Astrocyte (in vitro differentiated cells and primary cell): ENCODE measurements around the gene DHX35. TPM values are rescaled to one million over a fixed set of nuclear protein-coding genes. Genes with fewer than 3 reads are reported as not detected.

Source experiments
- DNase-seq: peaks from one replicate; pipeline ENCODE4 v3.0.0-alpha.2; 2010; ENCODE audit warnings: low read depth
- FAIRE-seq: peaks from 2 replicates; lab custom pipeline; 2011; peaks lifted over from hg19 to GRCh38; lab: Jason Lieb, UNC
- H2AFZ ChIP-seq: 2 replicates; pipeline ENCODE4 v1.6.0; 2012; ENCODE audit warnings: low read depth, low read length, inconsistent platforms
- H3K27ac ChIP-seq: 2 replicates; pipeline ENCODE4 v1.5.1; 2011; ENCODE audit warnings: low read depth, low read length, inconsistent platforms
- H3K27me3 ChIP-seq: 2 replicates; pipeline ENCODE4 v1.6.0; 2011; ENCODE audit warnings: low read length, inconsistent platforms; ENCODE audit not compliant: insufficient read depth
- H3K36me3 ChIP-seq: 2 replicates; pipeline ENCODE4 v1.5.1; 2011; ENCODE audit warnings: low read length, inconsistent platforms; ENCODE audit not compliant: insufficient read depth
- H3K4me1 ChIP-seq: 2 replicates; pipeline ENCODE4 v1.5.1; 2011; ENCODE audit warnings: low read length, inconsistent platforms; ENCODE audit not compliant: insufficient read depth
- H3K4me2 ChIP-seq: 2 replicates; pipeline ENCODE4 v1.6.0; 2012; ENCODE audit warnings: low read length, inconsistent platforms
- H3K4me3 ChIP-seq: 2 replicates; pipeline ENCODE4 v1.5.1; 2011; ENCODE audit warnings: low read depth, mild to moderate bottlenecking, low read length, inconsistent platforms; ENCODE audit not compliant: insufficient read depth
- H3K79me2 ChIP-seq: 2 replicates; pipeline ENCODE4 v1.6.0; 2012; ENCODE audit warnings: mild to moderate bottlenecking, low read length, inconsistent platforms; ENCODE audit not compliant: insufficient read depth
- H3K9ac ChIP-seq: 2 replicates; pipeline ENCODE4 v1.6.0; 2012; ENCODE audit warnings: mild to moderate bottlenecking, low read length, inconsistent platforms
- H3K9me3 ChIP-seq: 2 replicates; pipeline ENCODE4 v1.5.1; 2012; ENCODE audit warnings: low read depth, mild to moderate bottlenecking, low read length, inconsistent platforms; ENCODE audit not compliant: insufficient read depth
- H4K20me1 ChIP-seq: 2 replicates; pipeline ENCODE4 v1.6.0; 2012; ENCODE audit warnings: low read length, inconsistent platforms; ENCODE audit not compliant: insufficient read depth
- H3K27ac Mint-ChIP-seq: one replicate; pipeline ENCODE4 v1.8.0; 2021; ENCODE audit warnings: mild to moderate bottlenecking, mixed read lengths; ENCODE audit not compliant: unreplicated experiment
- H3K27me3 Mint-ChIP-seq: one replicate; pipeline ENCODE4 v1.8.0; 2021; ENCODE audit warnings: low read depth, mixed read lengths; ENCODE audit not compliant: unreplicated experiment
- H3K36me3 Mint-ChIP-seq: one replicate; pipeline ENCODE4 v1.8.0; 2021; ENCODE audit warnings: low read depth, mixed read lengths; ENCODE audit not compliant: unreplicated experiment
- H3K4me1 Mint-ChIP-seq: one replicate; pipeline ENCODE4 v1.8.0; 2021; ENCODE audit warnings: low read depth, mixed read lengths; ENCODE audit not compliant: unreplicated experiment
- H3K4me3 Mint-ChIP-seq: one replicate; pipeline ENCODE4 v1.8.0; 2021; ENCODE audit warnings: mild to moderate bottlenecking, moderate library complexity, mixed read lengths; ENCODE audit not compliant: unreplicated experiment
- H3K9me3 Mint-ChIP-seq: one replicate; pipeline ENCODE4 v1.8.0; 2021; ENCODE audit warnings: mild to moderate bottlenecking, mixed read lengths; ENCODE audit not compliant: unreplicated experiment
- EZH2 ChIP-seq: IDR thresholded peaks from 2 replicates; pipeline ENCODE4 v1.6.1; 2012; ENCODE audit warnings: mild to moderate bottlenecking, low read length, inconsistent platforms; ENCODE audit not compliant: insufficient read depth
- total RNA-seq: library from RNA; stranded (reverse); gene quantifications from 2 replicates; pipeline ENCODE4 v1.2.1, GENCODE V29; 2021
- TF ChIP-seq, protein P1 (sequence below): IDR thresholded peaks from 2 replicates; pipeline ENCODE4 v1.5.1; 2011; ENCODE audit warnings: low read depth, mild to moderate bottlenecking, inconsistent platforms, low read length, moderate library complexity; ENCODE audit not compliant: insufficient read depth

DHX35 gene
- total RNA-seq, 1 donor from 2014 or later = 7.8 TPM

DNA sequence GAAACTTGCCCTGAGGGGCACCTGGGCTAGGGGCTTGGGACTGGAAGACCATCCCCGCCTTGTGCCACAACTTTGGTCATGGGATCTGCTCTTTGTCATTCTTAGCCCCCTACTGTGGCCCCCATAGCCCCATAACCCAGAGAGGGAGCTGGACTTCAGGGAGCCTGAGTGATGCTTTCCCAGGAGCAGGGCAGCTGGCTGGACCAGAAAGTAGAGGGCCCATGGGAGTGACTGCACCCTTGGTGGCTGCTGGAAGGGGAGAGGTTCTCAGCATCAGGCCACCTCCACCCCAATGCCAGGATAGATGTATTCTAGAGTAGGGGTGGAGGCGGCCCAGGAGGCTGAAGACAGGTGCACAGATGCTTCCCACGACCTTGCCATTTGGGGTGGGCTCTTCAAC lies 41.7 kb upstream of the DHX35 start:
- Mint-ChIP-seq H3K4me1 (no peaks in the 10 kb centered on the region), H3K27ac (no peak overlapping the region), H3K9me3 (peaks cover 2% of the 10 kb centered on the region), H3K27me3 (peaks cover 25% of the 10 kb centered on the region), H3K36me3 (no peaks in the 10 kb centered on the region), H3K4me3 (no peak overlapping the region)
- H3K4me2 ChIP-seq = no peak overlapping the region
- H3K4me1 ChIP-seq = no peaks in the 10 kb centered on the region
- no peaks in the 10 kb centered on the region for H4K20me1 ChIP-seq
- FAIRE-seq (no peak), DNase-seq (no peak)
- no peak overlapping the region for H3K4me3 ChIP-seq
- peaks cover 21% of the 10 kb centered on the region for H3K27me3 ChIP-seq
- TF ChIP-seq EZH2 = no peak
- TF ChIP-seq, protein P1, sequence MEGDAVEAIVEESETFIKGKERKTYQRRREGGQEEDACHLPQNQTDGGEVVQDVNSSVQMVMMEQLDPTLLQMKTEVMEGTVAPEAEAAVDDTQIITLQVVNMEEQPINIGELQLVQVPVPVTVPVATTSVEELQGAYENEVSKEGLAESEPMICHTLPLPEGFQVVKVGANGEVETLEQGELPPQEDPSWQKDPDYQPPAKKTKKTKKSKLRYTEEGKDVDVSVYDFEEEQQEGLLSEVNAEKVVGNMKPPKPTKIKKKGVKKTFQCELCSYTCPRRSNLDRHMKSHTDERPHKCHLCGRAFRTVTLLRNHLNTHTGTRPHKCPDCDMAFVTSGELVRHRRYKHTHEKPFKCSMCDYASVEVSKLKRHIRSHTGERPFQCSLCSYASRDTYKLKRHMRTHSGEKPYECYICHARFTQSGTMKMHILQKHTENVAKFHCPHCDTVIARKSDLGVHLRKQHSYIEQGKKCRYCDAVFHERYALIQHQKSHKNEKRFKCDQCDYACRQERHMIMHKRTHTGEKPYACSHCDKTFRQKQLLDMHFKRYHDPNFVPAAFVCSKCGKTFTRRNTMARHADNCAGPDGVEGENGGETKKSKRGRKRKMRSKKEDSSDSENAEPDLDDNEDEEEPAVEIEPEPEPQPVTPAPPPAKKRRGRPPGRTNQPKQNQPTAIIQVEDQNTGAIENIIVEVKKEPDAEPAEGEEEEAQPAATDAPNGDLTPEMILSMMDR = no peak
- H3K79me2 ChIP-seq = no peaks in the 10 kb centered on the region
- H2AFZ ChIP-seq = no peak overlapping the region
- H3K36me3 ChIP-seq = no peaks in the 10 kb centered on the region
- H3K9me3 ChIP-seq = no peaks in the 10 kb centered on the region
- H3K9ac ChIP-seq = no peak overlapping the region
- no peak overlapping the region for H3K27ac ChIP-seq

DNA sequence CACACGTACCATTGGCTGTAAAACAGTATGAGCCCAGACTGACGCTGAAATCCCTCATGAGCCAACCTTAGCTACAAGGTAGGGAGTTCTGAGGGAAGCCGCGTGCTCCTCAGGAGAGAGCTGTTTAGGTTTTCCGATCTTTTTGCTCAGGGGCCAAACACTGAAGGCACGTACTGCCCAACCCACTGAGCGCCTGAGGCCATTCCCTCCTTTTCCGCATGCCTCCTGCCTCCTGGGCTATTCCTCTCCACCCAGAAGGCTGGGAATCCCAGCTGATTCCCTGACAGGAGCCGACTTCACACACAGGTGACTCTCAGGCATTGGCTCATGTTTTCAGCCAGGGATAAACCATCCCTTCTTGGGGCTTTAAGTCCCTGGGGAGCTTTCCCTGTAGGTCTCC lies 41.3 kb upstream of the DHX35 start:
- Mint-ChIP-seq H3K4me1 (no peaks in the 10 kb centered on the region), H3K4me3 (no peak overlapping the region), H3K27me3 (peaks cover 25% of the 10 kb centered on the region), H3K9me3 (peaks cover 2% of the 10 kb centered on the region), H3K36me3 (no peaks in the 10 kb centered on the region), H3K27ac (no peak overlapping the region)
- DNase-seq (no peak), FAIRE-seq (no peak)
- H3K9me3 ChIP-seq = no peaks in the 10 kb centered on the region
- H3K36me3 ChIP-seq = no peaks in the 10 kb centered on the region
- TF ChIP-seq, protein P1 = no peak
- no peak for TF ChIP-seq EZH2
- H4K20me1 ChIP-seq = no peaks in the 10 kb centered on the region
- H3K79me2 ChIP-seq = no peaks in the 10 kb centered on the region
- no peaks in the 10 kb centered on the region for H3K4me1 ChIP-seq
- no peak overlapping the region for H2AFZ ChIP-seq
- no peak overlapping the region for H3K9ac ChIP-seq
- peaks cover 21% of the 10 kb centered on the region for H3K27me3 ChIP-seq
- H3K4me2 ChIP-seq = no peak overlapping the region
- H3K27ac ChIP-seq = no peak overlapping the region
- no peak overlapping the region for H3K4me3 ChIP-seq

DNA sequence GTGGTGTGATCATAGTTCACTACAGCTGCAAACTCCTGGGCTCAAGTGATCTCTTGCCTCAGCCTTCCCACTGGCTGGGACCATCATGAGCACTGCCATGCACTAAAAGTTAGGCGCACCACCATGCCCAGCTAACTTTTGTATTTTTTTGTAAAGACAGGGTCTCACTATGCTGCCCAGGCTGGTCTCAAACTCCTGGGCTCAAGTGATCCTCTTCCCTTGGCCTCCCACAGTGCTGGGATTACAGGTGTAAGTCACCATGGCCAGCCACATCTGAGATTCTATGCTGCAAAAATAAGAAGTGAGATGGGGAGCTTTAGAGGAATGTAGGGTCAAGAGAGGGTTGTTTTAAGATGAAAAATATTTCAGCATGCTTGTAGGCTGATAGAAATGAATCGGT lies 37.4 kb upstream of the DHX35 start:
- Mint-ChIP-seq H3K36me3 (no peaks in the 10 kb centered on the region), H3K9me3 (peaks cover 2% of the 10 kb centered on the region), H3K4me3 (no peak overlapping the region), H3K27me3 (peaks cover 21% of the 10 kb centered on the region), H3K27ac (no peak overlapping the region), H3K4me1 (no peaks in the 10 kb centered on the region)
- Histone ChIP-seq H3K9me3 (no peaks in the 10 kb centered on the region), H4K20me1 (peaks cover 3% of the 10 kb centered on the region), H3K36me3 (no peaks in the 10 kb centered on the region), H3K27ac (no peak overlapping the region), H3K9ac (no peak overlapping the region), H3K4me1 (peaks cover 6% of the 10 kb centered on the region), H3K4me2 (no peak overlapping the region), H2AFZ (no peak overlapping the region), H3K4me3 (no peak overlapping the region), H3K27me3 (peaks cover 13% of the 10 kb centered on the region), H3K79me2 (peaks cover 35% of the 10 kb centered on the region)
- TF ChIP-seq, protein P1 = no peak
- no peak for FAIRE-seq
- no peak for DNase-seq
